Hematopoietic multipotent progenitor cell treated with erythropoietin and hydrocortisone succinate and interleukin-3 and kit ligand, for 17 days (in vitro differentiated cells): ENCODE measurements around the gene TRMT1.
A peak's percentile ranks its signal among the peaks of the same experiment; 100 is the strongest.

Source experiments
- DNase-seq: peaks from one replicate; pipeline ENCODE4 v3.0.0-alpha.2; 2015; ENCODE audit warnings: low spot score

Gene TRMT1

GRCh38 chr19:13122980-13123957 lies 6.7 kb upstream of the TRMT1 start:
- DNase-seq, result no peak

GRCh38 chr19:13122275-13122878 lies 5.8 kb upstream of the TRMT1 start:
- no peak for DNase-seq

GRCh38 chr19:13121551-13122274 lies 5.2 kb upstream of the TRMT1 start:
- DNase-seq, result no peak

GRCh38 chr19:13120817-13121216 lies 4.3 kb upstream of the TRMT1 start:
- DNase-seq, result no peak

GRCh38 chr19:13120031-13120430 lies 3.5 kb upstream of the TRMT1 start:
- DNase-seq, result no peak

- DNase-seq, result no peak
Observed at GRCh38 chr19:13119627-13120026, 3.1 kb upstream of the TRMT1 start.

- peak; percentile 21 for DNase-seq
Observed at GRCh38 chr19:13118424-13119193, 2.1 kb upstream of the TRMT1 start.

GRCh38 chr19:13117772-13118423 lies 1.4 kb upstream of the TRMT1 start, which contains the start of gene NACC1:
TSS of gene NACC1 (plus strand) at chr19:13118264. CDS start at chr19:13135208, 16,944 bp downstream.
- peak; percentile 89 for DNase-seq

- no peak for DNase-seq
Observed at GRCh38 chr19:13117176-13117771, 734 bp upstream of the TRMT1 start.

- no peak for DNase-seq
Observed at GRCh38 chr19:13115936-13116281, 631 bp downstream of the TRMT1 start.

- no peak for DNase-seq
Observed at GRCh38 chr19:13112555-13112954, 4.0 kb downstream of the TRMT1 start.

GRCh38 chr19:13110099-13110610 lies 6.4 kb downstream of the TRMT1 start:
- no peak for DNase-seq

- DNase-seq, result no peak
Observed at GRCh38 chr19:13109361-13110098, 7.0 kb downstream of the TRMT1 start.

GRCh38 chr19:13104848-13105711 lies 11.5 kb downstream of the TRMT1 start:
- no peak for DNase-seq

- DNase-seq, result peak; percentile 81
Observed at GRCh38 chr19:13104360-13104847, 12.1 kb downstream of the TRMT1 start.

- peak; percentile 75 for DNase-seq
Observed at GRCh38 chr19:13103581-13104359, 12.8 kb downstream of the TRMT1 start.

- DNase-seq, result peak; percentile 98
Observed at GRCh38 chr19:13102666-13103580, 13.6 kb downstream of the TRMT1 start, which contains the start of gene LYL1. TSS of gene LYL1 (minus strand) at chr19:13102858. CDS start at chr19:13101171, 1,687 bp downstream.
